22Rv1 (cell line): ENCODE results near the gene GABPB2.

Experiments
- CTCF ChIP-seq: fragments of 450-650 bp; IDR thresholded peaks from 2 replicates; pipeline ENCODE4 v1.5.1; 2017; ENCODE audit warnings: mild to moderate bottlenecking
- ZFX ChIP-seq: fragments of 450-650 bp; IDR thresholded peaks from 2 replicates; pipeline ENCODE4 v1.6.1; 2017; ENCODE audit warnings: antibody characterized with exemption, borderline replicate concordance

- TF ChIP-seq CTCF, result no peak
- TF ChIP-seq ZFX, result no peak
These were observed 11.9 kb upstream of the GABPB2 start for GRCh38 chr1:151058692-151059091.
